GM19468 (cell line): ENCODE results near the gene MBLAC2.
A peak's percentile ranks its signal among the peaks of the same experiment; 100 is the strongest.

Experiments used
- ATAC-seq: cut with Tn5 transposase; IDR thresholded peaks from one replicate; pipeline ENCODE4 v1.9.1; 2021; ENCODE audit warnings: mild to moderate bottlenecking, moderate library complexity, moderate number of reproducible peaks; ENCODE audit not compliant: unreplicated experiment; ENCODE audit errors: extremely low read depth

Gene MBLAC2

DNA sequence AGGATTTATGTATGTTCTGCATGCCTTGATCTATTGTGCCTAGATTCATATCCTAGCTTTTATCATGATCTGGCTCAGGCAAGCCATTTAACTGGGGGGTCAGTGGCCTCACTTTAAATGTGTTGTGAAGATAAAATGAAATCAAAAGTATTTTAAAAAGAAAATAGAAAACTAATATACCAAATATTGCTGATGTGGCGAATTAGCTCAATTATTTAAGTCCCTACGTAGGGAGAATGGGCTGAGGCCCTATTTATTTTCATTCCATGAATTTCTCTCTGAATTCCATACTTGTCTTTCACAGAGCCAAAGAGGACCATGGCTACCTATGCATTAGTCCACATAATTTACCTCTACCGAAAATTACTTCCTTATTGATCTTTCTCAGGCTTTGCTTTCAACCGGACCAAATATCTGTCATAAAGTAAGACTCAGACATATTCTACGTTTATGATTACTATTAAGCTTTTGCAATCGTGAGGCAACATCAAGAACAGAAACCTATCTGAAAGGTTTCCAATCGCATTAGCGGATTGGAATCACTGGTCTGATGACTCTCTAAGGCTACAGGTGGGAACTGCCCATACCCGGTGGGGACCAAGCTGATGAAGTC lies 1.7 kb downstream of the MBLAC2 start:
- ATAC-seq, result no peak

- no peak for ATAC-seq
These were observed 13.3 kb downstream of the MBLAC2 start for GRCh38 chr5:90461288-90461687.

DNA sequence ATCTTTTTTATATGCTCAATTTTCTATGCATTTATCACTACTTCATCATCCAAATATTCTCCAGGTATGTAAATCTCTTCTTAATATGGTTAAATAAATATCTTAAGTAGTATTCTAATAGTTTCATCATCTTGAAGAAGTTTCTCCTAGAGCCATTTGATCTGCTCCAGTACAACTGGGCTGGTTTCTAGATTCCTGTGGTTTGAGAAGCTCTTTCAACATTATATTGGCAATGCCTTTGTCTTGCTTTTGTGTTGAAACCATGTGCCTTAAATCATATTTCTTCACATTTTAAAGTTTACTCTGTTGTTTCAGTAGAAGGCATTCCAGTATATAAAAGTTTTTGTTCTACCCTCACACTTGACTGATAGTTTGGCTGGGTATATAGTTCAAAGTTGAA lies 27.6 kb downstream of the MBLAC2 start:
- ATAC-seq, result no peak

- ATAC-seq, result no peak
These were observed 33.9 kb downstream of the MBLAC2 start for GRCh38 chr5:90440644-90441043.

DNA sequence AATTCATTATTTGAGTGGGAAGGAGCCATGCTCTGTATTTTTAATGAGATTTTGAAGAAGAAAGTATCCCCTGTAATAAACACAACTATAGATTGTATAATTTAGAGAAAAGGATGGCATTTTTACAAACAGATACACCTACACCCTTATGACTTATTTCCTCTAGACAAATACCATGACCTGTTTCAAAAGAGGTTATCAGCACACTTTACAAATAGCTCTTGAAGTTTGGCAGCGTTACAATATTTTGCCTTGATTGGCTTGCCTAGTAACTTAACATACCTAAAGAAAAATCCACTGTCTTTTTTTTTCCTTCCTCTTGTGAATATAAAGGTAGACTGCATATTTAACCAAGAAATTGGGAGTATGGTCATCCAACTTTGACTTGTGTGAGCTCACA lies 36.5 kb downstream of the MBLAC2 start:
- ATAC-seq, result no peak

DNA sequence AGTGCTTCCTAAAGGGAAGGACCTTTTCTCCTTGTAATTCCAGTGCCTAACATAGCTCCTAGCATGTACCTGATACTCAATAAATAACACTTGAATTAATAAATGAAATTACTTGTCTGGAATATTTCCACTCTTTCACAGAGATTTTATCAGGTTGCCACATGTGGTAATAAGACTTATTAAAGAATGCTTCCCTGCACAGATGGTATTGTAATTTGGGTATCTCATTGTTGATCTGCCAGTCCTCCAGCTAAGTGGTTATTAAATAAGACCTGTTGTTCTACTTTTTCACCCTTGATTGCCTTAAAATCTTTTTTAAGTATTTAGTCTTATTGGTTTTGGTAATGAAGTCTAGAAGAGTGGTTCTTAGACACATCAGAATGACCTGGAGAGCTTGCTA lies 36.9 kb downstream of the MBLAC2 start:
- no peak for ATAC-seq

DNA sequence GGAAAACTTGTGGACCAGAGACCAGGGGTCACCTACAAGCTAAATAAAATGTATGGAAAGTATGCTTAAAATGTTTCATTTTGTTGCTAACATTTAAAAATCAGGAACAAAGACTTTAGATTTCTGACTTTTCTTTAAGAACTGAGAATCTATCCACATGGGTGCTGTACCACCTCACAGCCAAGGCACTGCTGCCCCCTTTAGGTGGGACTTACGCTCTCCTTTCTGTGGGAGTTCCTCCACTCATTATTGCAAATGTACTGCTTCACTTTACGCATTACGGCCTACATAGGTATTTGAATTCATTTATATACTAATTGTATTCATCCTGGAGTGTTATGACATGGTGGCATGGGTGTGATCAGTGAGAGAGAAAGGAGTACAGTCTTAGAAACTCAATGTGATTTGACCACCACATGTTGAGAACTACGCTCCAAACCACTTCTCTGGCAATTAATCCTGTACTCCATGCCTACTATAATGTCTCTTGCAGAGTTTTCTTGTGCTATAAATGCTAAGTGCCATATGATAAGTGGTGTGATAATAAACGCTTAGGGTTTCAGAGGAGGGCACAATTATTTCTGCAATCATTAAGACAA lies 40.4 kb downstream of the MBLAC2 start:
- ATAC-seq, result no peak

DNA sequence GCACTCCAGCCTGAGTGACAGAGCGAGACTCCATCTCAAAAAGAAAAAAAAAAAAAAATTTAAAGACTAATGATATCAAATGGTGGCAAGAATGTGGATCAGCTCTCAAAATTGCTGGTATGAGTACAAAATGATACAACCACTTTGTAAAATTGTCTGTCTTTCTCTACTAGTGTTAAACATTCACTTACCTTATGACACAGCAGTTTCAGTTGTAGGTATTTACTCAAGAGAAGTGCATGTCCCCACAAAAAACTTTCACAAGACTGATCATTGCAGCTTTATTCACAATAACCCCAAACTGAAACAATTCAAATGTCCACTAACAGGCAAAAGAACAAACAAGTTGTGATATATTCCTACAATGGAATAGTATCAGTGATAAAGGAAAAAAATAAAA lies 50.3 kb downstream of the MBLAC2 start:
- ATAC-seq, result no peak

DNA sequence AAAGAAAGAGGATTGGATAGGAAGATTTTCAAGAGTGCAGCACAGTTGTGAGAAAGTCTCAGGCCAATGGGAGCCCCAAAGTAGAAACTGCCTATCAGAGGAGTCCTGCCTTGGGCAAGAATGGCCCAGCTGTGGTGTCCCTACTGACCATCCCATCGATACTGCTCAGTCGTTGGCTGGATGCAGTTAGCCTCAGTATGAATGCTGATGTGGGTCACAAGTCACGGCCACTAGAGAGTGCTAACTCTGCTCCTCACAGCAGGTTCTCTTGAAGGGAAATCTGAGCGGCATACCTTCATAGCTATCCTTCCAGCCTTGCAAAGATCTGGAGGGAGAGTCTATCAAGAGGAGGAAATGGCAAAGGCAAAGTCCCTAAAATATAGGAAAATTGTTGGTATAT lies 53.4 kb downstream of the MBLAC2 start:
- no peak for ATAC-seq

GRCh38 chr5:90418214-90418613 lies 56.4 kb downstream of the MBLAC2 start:
- ATAC-seq, result no peak

DNA sequence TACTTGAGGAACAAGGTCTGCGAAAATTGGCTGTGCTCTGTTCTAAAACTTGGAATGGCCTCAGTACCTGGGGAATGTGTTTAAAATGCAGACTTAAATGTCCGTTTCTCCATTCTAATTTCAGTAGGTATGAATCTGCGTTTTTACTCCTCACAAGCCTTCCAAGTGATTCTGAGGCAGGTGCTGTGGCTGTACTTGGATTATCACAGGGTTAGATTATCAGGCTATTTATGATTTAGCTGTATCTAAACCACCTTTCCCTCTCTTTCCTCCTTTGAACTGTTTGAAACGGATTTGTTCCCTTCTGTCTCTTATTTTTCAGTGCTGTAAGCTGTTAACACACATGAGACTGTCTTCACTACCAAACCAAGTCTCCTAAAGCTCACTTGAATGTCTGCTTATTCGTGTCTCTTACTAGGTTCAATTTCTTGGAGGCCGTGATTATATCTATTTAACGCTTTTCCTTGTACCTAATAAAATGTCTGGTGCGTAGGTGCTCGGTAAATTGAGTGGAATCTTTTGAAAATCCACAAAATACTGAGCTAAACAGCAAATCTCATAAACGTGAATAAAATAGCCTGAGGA lies 64.3 kb downstream of the MBLAC2 start:
- ATAC-seq, result no peak

- peak; percentile 88 for ATAC-seq
These were observed 65.0 kb downstream of the MBLAC2 start, which contains the start of gene CETN3 for GRCh38 chr5:90409318-90410177. Gene CETN3, minus strand, starts transcription at chr5:90409756. Its CDS starts 95 bp downstream, at chr5:90409661.

- ATAC-seq, result no peak
These were observed 65.8 kb downstream of the MBLAC2 start for GRCh38 chr5:90408571-90409317.
